Upper lobe of right lung (tissue), 1 donor: ENCODE results near the gene UMOD. TPM values are rescaled to one million over a fixed set of nuclear protein-coding genes. Genes with fewer than 3 reads are reported as not detected.

Experiments
- ATAC-seq: fragments of 200-7000 bp; cut with Tn5 transposase; one replicate; pipeline ENCODE4 v1.9.1; 2020; ENCODE audit warnings: mild to moderate bottlenecking, moderate library complexity
- DNase-seq: peaks from one replicate; pipeline ENCODE4 v3.0.0-alpha.2; 2020
- H3K27ac ChIP-seq: fragments of 200-600 bp; one replicate; pipeline ENCODE4 v1.8.0; 2022
- H3K27me3 ChIP-seq: fragments of 200-600 bp; one replicate; pipeline ENCODE4 v1.8.0; 2022; ENCODE audit warnings: mild to moderate bottlenecking
- H3K36me3 ChIP-seq: fragments of 200-600 bp; one replicate; pipeline ENCODE4 v1.8.0; 2022
- H3K4me1 ChIP-seq: fragments of 200-600 bp; one replicate; pipeline ENCODE4 v1.8.0; 2022
- H3K4me3 ChIP-seq: fragments of 200-600 bp; one replicate; pipeline ENCODE4 v1.8.0; 2022; ENCODE audit warnings: mild to moderate bottlenecking
- H3K9me3 ChIP-seq: fragments of 200-600 bp; one replicate; pipeline ENCODE4 v1.8.0; 2022
- intact Hi-C: fragments of 100-400 bp; cut with DNase I; formaldehyde crosslinking; loops from one replicate; pipeline ENCODE4 v1.11.0; 2022
- total RNA-seq: library from RNA; stranded (reverse); fragmentation: NEBNext Ultra II Directional; extraction: Animal tissue kit (Norgen Biotek cat#: 25700); gene quantifications from one replicate; pipeline ENCODE4 v1.2.1, GENCODE V29; 2021
- TF ChIP-seq, protein P1 (sequence below): fragments of 200-600 bp; IDR thresholded peaks from one replicate; pipeline ENCODE4 v1.8.0; 2022; ENCODE audit warnings: antibody characterized with exemption
- donor health status: DM: no; HTN: yes; CAD: no; lungs with severe emphysema.

UMOD gene
- total RNA-seq, 1 donor from 2014 or later, result not detected

DNA sequence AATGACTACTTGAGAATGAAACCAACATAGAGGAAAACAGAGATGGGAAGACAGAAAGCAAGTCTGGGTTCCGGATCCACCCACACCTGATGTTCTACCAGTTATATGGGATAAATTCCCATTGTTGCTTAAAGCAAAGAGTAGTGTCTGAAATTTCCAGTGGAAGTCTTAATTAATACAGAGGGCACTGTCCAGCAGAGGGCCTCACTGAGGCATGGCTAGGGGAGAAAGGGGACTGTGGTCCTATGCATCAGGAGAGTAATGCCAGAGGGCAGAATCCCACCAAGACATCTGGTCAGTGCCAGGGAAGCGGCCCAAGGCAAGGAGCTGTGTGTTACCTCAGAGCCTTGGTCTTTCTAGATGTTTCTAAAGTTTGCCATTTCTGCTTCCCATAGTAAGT lies 7.5 kb upstream of the UMOD start:
- Histone ChIP-seq H3K4me1 (no peaks in the 10 kb centered on the region), H3K27ac (no peak overlapping the region), H3K36me3 (no peaks in the 10 kb centered on the region), H3K9me3 (no peaks in the 10 kb centered on the region), H3K4me3 (no peak overlapping the region), H3K27me3 (peaks cover 6% of the 10 kb centered on the region)
- TF ChIP-seq, protein P1, sequence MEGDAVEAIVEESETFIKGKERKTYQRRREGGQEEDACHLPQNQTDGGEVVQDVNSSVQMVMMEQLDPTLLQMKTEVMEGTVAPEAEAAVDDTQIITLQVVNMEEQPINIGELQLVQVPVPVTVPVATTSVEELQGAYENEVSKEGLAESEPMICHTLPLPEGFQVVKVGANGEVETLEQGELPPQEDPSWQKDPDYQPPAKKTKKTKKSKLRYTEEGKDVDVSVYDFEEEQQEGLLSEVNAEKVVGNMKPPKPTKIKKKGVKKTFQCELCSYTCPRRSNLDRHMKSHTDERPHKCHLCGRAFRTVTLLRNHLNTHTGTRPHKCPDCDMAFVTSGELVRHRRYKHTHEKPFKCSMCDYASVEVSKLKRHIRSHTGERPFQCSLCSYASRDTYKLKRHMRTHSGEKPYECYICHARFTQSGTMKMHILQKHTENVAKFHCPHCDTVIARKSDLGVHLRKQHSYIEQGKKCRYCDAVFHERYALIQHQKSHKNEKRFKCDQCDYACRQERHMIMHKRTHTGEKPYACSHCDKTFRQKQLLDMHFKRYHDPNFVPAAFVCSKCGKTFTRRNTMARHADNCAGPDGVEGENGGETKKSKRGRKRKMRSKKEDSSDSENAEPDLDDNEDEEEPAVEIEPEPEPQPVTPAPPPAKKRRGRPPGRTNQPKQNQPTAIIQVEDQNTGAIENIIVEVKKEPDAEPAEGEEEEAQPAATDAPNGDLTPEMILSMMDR, result peak; percentile 18
- DNase-seq, result no peak
- intact Hi-C loops, result no loop called here
- ATAC-seq, result no peak

DNA sequence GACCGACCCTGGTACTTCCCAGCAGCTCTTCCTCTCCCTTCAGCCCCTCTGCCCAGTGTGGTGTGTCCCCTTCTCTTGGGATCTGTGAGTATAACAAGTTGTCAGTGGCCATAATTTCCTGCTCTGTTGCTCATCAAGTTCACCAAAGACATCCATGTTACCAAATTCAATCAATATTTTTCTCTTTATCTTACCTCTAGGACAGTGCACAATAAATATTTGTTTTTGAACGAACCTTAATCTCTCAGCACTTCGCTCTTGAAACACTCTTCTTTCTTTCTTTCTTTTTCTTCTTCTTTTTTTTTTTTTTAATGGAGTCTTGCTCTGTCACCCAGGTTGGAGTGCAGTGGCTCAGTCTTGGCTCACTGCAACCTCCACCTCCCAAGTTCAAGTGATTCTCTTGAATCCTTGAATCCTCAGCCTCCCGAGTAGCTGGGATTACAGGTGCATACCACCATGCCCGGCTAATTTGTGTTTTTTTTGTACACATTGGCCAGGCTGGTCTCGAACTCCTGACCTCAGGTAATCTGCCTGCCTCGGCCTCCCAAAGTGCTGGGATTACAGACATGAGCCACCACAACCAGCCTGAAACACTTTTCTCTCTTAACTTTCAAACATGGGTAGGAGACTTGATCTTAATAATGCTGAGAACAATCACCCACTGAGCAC lies 2.7 kb upstream of the UMOD start:
- H3K4me1 ChIP-seq, result no peaks in the 10 kb centered on the region
- H3K27me3 ChIP-seq, result peaks cover 6% of the 10 kb centered on the region
- H3K36me3 ChIP-seq, result no peaks in the 10 kb centered on the region
- TF ChIP-seq, protein P1, result no peak
- H3K4me3 ChIP-seq, result no peak overlapping the region
- intact Hi-C loops, result no loop called here
- no peak for DNase-seq
- H3K27ac ChIP-seq, result no peak overlapping the region
- no peak for ATAC-seq
- H3K9me3 ChIP-seq, result no peaks in the 10 kb centered on the region

DNA sequence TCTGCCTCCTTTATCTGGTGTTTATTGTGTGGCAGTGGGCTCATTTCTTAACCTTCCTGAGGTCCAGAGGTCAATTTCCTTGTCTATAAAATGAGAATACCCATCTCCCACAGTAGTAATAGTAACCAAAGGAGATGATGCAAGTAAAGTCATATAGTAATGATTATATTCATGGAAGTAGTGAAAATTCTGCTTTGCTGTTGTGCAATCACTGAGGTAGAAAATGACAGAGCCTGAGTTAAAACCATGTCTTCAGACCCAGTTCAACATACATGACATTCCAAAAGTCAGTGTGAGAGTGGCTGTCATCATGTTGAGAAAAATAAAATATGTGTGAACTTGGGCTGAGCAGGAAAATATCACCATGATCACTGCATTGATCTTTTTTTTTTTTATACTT lies 864 bp upstream of the UMOD start:
- no peak overlapping the region for H3K27ac ChIP-seq
- H3K4me3 ChIP-seq, result no peak overlapping the region
- TF ChIP-seq, protein P1, result no peak
- no peaks in the 10 kb centered on the region for H3K9me3 ChIP-seq
- DNase-seq (no peak), ATAC-seq (no peak)
- no peaks in the 10 kb centered on the region for H3K4me1 ChIP-seq
- no peaks in the 10 kb centered on the region for H3K36me3 ChIP-seq
- H3K27me3 ChIP-seq, result peaks cover 15% of the 10 kb centered on the region
- intact Hi-C loops, result no loop called here

DNA sequence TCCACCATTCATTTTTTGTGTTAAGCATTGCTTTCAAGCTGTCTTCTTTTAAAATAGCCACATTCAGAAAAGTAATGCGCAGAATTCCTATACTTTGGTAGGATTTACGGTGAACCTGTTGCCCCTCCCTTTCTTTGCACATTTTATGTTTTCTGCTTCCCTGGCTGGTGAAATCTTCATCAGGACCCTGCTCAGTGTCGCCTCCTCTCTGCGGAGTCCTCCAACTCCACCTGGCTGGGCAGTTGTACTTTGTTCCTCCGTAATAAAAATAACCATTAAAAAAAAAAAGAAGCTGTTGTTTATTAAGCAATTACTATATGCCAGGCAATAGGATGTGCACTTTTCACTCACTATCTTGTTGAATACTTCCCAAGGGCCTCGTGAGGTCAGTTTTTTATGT lies 2.9 kb downstream of the UMOD start:
- no peaks in the 10 kb centered on the region for H3K4me1 ChIP-seq
- intact Hi-C loops, result no loop called here
- H3K27ac ChIP-seq, result no peak overlapping the region
- H3K27me3 ChIP-seq, result peaks cover 13% of the 10 kb centered on the region
- DNase-seq, result no peak
- H3K36me3 ChIP-seq, result no peaks in the 10 kb centered on the region
- TF ChIP-seq, protein P1, result no peak
- H3K9me3 ChIP-seq, result no peaks in the 10 kb centered on the region
- no peak overlapping the region for H3K4me3 ChIP-seq
- ATAC-seq, result no peak

DNA sequence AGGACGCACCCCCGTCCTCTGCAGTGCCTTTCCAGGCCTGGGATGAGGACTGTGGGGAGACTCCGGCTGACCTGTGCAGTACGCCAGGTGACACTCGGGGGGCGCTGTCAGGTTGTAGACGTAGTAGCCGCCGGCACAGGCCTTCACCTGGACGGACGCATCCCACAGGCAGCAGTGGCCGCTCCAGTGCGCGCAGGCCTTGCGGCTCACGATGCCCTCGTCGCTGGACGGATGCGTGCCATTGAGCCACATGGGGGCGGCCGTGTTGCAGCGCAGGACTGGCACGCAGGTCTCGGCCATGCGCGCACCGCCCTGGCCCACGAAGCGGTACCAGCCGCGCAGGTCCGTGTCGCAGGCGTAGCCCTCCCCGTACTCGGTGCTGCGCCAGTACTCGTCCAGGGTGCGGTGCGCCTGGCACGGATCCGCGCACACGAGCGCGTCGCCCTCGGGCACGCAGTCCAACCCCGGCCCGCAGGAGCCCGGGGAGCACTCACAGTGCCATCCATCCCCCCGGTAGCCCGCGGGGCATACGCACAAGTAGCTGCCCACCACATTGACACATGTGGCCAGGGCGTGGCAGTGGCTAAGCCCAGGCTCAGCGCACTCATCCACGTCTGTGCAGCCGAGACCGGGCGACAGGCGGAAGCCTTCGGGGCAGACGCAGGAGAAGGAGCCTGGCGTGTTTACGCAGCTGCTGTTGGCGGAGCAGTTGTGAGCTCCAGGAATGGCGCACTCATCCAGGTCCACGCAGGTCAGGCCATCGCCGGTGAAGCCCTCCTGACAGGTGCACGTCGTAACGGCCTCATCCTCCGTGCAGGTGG lies 3.9 kb downstream of the UMOD start:
- TF ChIP-seq, protein P1, result peak; percentile 7
- DNase-seq, result no peak
- Histone ChIP-seq H3K27me3 (peaks cover 13% of the 10 kb centered on the region), H3K4me3 (no peak overlapping the region), H3K27ac (no peak overlapping the region), H3K4me1 (no peaks in the 10 kb centered on the region), H3K9me3 (no peaks in the 10 kb centered on the region), H3K36me3 (no peaks in the 10 kb centered on the region)
- ATAC-seq, result peak; percentile 36
- intact Hi-C loops, result no loop called here
